Measurements from ENCODE around the gene NOL7. TPM values are rescaled to one million over a fixed set of nuclear protein-coding genes. Genes with fewer than 3 reads are reported as not detected.

Gene NOL7
- total and polyA plus RNA-seq, 4 donors: 25.6 to 43.0 (median 31.0) TPM

DNA sequence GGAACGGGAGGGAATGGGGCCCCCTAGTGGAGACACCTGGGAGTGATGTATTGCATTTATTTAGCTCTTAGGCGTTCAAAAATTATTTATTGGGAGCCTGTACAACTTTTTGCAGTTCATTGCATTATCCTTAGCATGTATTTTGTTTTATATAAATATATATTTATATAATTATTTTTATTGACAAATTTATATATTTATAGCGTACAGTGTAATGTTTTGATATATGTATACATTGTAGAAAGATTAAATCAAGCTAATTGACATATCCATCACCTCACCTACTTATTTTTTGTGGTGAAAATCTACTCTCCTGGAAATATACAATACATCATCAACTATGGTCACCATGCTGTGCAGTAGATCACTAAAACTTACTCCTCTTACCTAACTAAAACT lies 39.8 kb upstream of the NOL7 start:
- Histone ChIP-seq H3K4me3 (ENCODE audit: low read depth in 1 of 3, low read length in 3 of 3) (peak overlapping the region in 1 of 3 donors; percentile 92), H3K27ac (ENCODE audit: low read depth in 1 of 2, low read length in 2 of 2) (peak overlapping the region; percentile 99 to 100), H3K27me3 (ENCODE audit: control insufficient read depth in 4 of 4, insufficient read depth in 4 of 4, low read length in 3 of 4) (no peaks in the 10 kb centered on the region), H3K9ac (ENCODE audit: low read depth in 1 of 2, low read length in 2 of 2) (no peak overlapping the region), H3K36me3 (ENCODE audit: control insufficient read depth in 4 of 4, insufficient read depth in 3 of 4, low read depth in 1 of 4, low read length in 3 of 4) (peaks cover 0 to 6% (median 0%) of the 10 kb centered on the region in 4 donors), H3K4me1 (ENCODE audit: control insufficient read depth in 4 of 4, insufficient read depth in 4 of 4, low read length in 3 of 4) (peaks cover 0 to 33% (median 16%) of the 10 kb centered on the region in 4 donors), H3K9me3 (ENCODE audit: control insufficient read depth in 4 of 4, low read length in 3 of 4) (no peaks in the 10 kb centered on the region)
- TF ChIP-seq, protein P1, sequence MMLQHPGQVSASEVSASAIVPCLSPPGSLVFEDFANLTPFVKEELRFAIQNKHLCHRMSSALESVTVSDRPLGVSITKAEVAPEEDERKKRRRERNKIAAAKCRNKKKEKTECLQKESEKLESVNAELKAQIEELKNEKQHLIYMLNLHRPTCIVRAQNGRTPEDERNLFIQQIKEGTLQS (IDR thresholded peaks at IDR 0.05): no peak
- TF ChIP-seq, protein P2, sequence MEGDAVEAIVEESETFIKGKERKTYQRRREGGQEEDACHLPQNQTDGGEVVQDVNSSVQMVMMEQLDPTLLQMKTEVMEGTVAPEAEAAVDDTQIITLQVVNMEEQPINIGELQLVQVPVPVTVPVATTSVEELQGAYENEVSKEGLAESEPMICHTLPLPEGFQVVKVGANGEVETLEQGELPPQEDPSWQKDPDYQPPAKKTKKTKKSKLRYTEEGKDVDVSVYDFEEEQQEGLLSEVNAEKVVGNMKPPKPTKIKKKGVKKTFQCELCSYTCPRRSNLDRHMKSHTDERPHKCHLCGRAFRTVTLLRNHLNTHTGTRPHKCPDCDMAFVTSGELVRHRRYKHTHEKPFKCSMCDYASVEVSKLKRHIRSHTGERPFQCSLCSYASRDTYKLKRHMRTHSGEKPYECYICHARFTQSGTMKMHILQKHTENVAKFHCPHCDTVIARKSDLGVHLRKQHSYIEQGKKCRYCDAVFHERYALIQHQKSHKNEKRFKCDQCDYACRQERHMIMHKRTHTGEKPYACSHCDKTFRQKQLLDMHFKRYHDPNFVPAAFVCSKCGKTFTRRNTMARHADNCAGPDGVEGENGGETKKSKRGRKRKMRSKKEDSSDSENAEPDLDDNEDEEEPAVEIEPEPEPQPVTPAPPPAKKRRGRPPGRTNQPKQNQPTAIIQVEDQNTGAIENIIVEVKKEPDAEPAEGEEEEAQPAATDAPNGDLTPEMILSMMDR (IDR thresholded peaks at IDR 0.05; ENCODE audit: low read depth, low read length, missing input control): peak; percentile 84
- no peak for DNase-seq (ENCODE audit: low spot score)
- WGBS: 26% methylated on average over 3 of the region's 3 CpGs

DNA sequence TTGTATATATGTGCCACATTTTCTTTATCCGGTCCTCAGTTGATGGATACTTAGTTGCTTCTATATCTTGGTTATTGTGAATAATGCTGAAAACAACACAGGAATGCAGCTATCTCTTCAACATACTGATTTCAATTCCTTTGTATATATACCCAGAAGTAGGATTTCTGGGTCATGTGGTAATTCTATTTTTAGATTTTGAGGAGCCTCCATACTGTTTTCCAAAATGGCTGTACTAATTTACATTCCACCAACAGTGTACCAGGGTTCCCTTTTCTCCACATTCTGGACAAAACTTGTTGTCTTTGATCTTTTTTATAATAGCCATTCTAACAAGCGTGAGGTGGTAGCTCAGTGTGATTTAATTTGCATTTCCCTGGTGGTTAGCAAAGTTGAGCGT lies 39.1 kb upstream of the NOL7 start:
- Histone ChIP-seq H3K4me3 (ENCODE audit: low read depth in 1 of 3, low read length in 3 of 3) (no peak overlapping the region), H3K36me3 (ENCODE audit: control insufficient read depth in 4 of 4, insufficient read depth in 3 of 4, low read depth in 1 of 4, low read length in 3 of 4) (peaks cover 0 to 6% (median 0%) of the 10 kb centered on the region in 4 donors), H3K27me3 (ENCODE audit: control insufficient read depth in 4 of 4, insufficient read depth in 4 of 4, low read length in 3 of 4) (no peaks in the 10 kb centered on the region), H3K4me1 (ENCODE audit: control insufficient read depth in 4 of 4, insufficient read depth in 4 of 4, low read length in 3 of 4) (peaks cover 0 to 33% (median 16%) of the 10 kb centered on the region in 4 donors), H3K27ac (ENCODE audit: low read depth in 1 of 2, low read length in 2 of 2) (peak overlapping the region; percentile 3 to 68), H3K9ac (ENCODE audit: low read depth in 1 of 2, low read length in 2 of 2) (no peak overlapping the region), H3K9me3 (ENCODE audit: control insufficient read depth in 4 of 4, low read length in 3 of 4) (no peaks in the 10 kb centered on the region)
- WGBS: 59% methylated on average over 3 of the region's 3 CpGs
- DNase-seq (ENCODE audit: low spot score): no peak
- TF ChIP-seq YY1 (IDR thresholded peaks at IDR 0.05): peak; percentile 61
- no peak for TF ChIP-seq JUND (IDR thresholded peaks at IDR 0.05)
- TF ChIP-seq HNF4G (IDR thresholded peaks at IDR 0.05): no peak

DNA sequence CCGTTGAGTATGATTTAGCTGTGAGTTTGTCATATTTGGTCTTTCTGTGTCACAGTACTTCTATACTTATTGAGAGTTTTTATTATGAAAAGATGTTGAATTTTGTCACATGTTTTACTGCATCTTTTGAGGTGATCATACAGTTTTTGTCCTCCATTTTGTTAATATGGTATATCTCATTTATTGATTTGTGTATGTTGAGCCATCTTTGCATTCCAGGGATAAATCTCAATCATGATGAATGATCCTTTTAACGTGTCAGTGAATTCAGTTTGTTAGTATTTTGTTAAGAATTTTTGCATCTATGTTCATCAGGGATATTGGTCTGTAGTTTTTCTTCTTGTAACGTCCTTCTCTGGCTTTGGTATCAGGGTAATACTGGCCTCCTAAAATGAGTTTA lies 37.2 kb upstream of the NOL7 start:
- WGBS: 96% methylated on average over 3 of the region's 3 CpGs
- TF ChIP-seq, protein P1 (IDR thresholded peaks at IDR 0.05): no peak
- TF ChIP-seq YY1 (IDR thresholded peaks at IDR 0.05): no peak
- no peak for TF ChIP-seq HNF4G (IDR thresholded peaks at IDR 0.05)
- TF ChIP-seq SP1 (IDR thresholded peaks at IDR 0.05): no peak
- TF ChIP-seq, protein P2 (IDR thresholded peaks at IDR 0.05; ENCODE audit: low read depth, low read length, missing input control): no peak

DNA sequence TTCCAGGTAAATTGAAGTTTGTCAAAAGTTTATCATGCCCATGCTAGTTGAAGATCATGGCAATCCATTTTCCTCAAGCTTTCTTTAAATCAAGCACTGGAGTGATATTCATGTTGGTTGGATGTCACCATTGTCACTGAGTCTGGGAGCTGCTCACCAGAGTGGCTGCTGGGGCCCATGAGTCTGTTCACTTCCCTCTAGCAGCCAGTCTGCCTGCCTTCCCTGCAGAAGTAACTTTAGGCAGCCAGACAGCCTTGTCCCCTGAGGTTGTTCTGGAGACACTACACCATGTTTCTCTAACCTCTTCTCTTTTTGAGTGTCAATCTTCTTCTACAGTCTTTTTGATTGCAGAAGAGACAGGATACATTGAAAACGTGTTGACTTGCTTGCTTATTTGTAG lies 35.2 kb upstream of the NOL7 start:
- no peak overlapping the region for H3K27ac ChIP-seq (ENCODE audit: low read depth in 1 of 2, low read length in 2 of 2)
- peaks cover 0 to 18% (median 8%) of the 10 kb centered on the region in 4 donors for H3K36me3 ChIP-seq (ENCODE audit: control insufficient read depth in 4 of 4, insufficient read depth in 3 of 4, low read depth in 1 of 4, low read length in 3 of 4)
- 84% methylated on average over 1 of the region's 1 CpG for WGBS
- no peak for DNase-seq (ENCODE audit: low spot score)
- no peak overlapping the region for H3K4me3 ChIP-seq (ENCODE audit: low read depth in 1 of 3, low read length in 3 of 3)
- H3K9ac ChIP-seq (ENCODE audit: low read depth in 1 of 2, low read length in 2 of 2): no peak overlapping the region
- no peaks in the 10 kb centered on the region for H3K27me3 ChIP-seq (ENCODE audit: control insufficient read depth in 4 of 4, insufficient read depth in 4 of 4, low read length in 3 of 4)
- H3K4me1 ChIP-seq (ENCODE audit: control insufficient read depth in 4 of 4, insufficient read depth in 4 of 4, low read length in 3 of 4): peaks cover 0 to 17% (median 13%) of the 10 kb centered on the region in 4 donors
- H3K9me3 ChIP-seq (ENCODE audit: control insufficient read depth in 4 of 4, low read length in 3 of 4): no peaks in the 10 kb centered on the region
- TF ChIP-seq GABPA (IDR thresholded peaks at IDR 0.05 in 1 of 2, conservative IDR thresholded peaks at IDR 0.05 in 1 of 2): no peak
- TF ChIP-seq, protein P3, sequence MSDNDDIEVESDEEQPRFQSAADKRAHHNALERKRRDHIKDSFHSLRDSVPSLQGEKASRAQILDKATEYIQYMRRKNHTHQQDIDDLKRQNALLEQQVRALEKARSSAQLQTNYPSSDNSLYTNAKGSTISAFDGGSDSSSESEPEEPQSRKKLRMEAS (IDR thresholded peaks at IDR 0.05): no peak
- no peak for TF ChIP-seq EGR1 (IDR thresholded peaks at IDR 0.05; ENCODE audit: low read depth in 2 of 2)
- TF ChIP-seq SP1 (IDR thresholded peaks at IDR 0.05): no peak
- TF ChIP-seq JUND (IDR thresholded peaks at IDR 0.05): no peak
- TF ChIP-seq HNF4A (conservative IDR thresholded peaks at IDR 0.05): no peak
- TF ChIP-seq, protein P4, sequence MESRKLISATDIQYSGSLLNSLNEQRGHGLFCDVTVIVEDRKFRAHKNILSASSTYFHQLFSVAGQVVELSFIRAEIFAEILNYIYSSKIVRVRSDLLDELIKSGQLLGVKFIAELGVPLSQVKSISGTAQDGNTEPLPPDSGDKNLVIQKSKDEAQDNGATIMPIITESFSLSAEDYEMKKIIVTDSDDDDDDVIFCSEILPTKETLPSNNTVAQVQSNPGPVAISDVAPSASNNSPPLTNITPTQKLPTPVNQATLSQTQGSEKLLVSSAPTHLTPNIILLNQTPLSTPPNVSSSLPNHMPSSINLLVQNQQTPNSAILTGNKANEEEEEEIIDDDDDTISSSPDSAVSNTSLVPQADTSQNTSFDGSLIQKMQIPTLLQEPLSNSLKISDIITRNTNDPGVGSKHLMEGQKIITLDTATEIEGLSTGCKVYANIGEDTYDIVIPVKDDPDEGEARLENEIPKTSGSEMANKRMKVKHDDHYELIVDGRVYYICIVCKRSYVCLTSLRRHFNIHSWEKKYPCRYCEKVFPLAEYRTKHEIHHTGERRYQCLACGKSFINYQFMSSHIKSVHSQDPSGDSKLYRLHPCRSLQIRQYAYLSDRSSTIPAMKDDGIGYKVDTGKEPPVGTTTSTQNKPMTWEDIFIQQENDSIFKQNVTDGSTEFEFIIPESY (IDR thresholded peaks at IDR 0.05): no peak
- TF ChIP-seq, protein P1 (IDR thresholded peaks at IDR 0.05): no peak
- no peak for TF ChIP-seq YY1 (IDR thresholded peaks at IDR 0.05)
- TF ChIP-seq NR2F2 (IDR thresholded peaks at IDR 0.05): no peak
- TF ChIP-seq HNF4G (IDR thresholded peaks at IDR 0.05): no peak
- no peak for TF ChIP-seq TAF1 (conservative IDR thresholded peaks at IDR 0.05)
- TF ChIP-seq FOXA1 (IDR thresholded peaks at IDR 0.05): no peak
- no peak for TF ChIP-seq FOXA2 (IDR thresholded peaks at IDR 0.05)

More for the DNA sequence above, 37.2 kb upstream of the NOL7 start:
- no peak overlapping the region for H3K4me3 ChIP-seq (ENCODE audit: low read depth in 1 of 3, low read length in 3 of 3)
- no peak overlapping the region for H3K27ac ChIP-seq (ENCODE audit: low read depth in 1 of 2, low read length in 2 of 2)
- no peak for DNase-seq (ENCODE audit: low spot score)
- no peaks in the 10 kb centered on the region for H3K27me3 ChIP-seq (ENCODE audit: control insufficient read depth in 4 of 4, insufficient read depth in 4 of 4, low read length in 3 of 4)
- H3K4me1 ChIP-seq (ENCODE audit: control insufficient read depth in 4 of 4, insufficient read depth in 4 of 4, low read length in 3 of 4): peaks cover 0 to 22% (median 14%) of the 10 kb centered on the region in 4 donors
- no peak overlapping the region for H3K9ac ChIP-seq (ENCODE audit: low read depth in 1 of 2, low read length in 2 of 2)
- peaks cover 0 to 12% (median 5%) of the 10 kb centered on the region in 4 donors for H3K36me3 ChIP-seq (ENCODE audit: control insufficient read depth in 4 of 4, insufficient read depth in 3 of 4, low read depth in 1 of 4, low read length in 3 of 4)
- no peaks in the 10 kb centered on the region for H3K9me3 ChIP-seq (ENCODE audit: control insufficient read depth in 4 of 4, low read length in 3 of 4)

Data from liver (tissue), 9 donors.